Activated CD8-positive, alpha-beta T cell treated with anti-CD3 and anti-CD28 coated beads for 36 hours (primary cell): Measurements from ENCODE around the gene PRR5. TPM values are rescaled to one million over a fixed set of nuclear protein-coding genes. Genes with fewer than 3 reads are reported as not detected.
"Not testable (repeated sequence)": the region's sequence is repeated elsewhere in the genome, so short reads cannot be mapped to it uniquely, and the experiment has no call there.

Experiments
- ATAC-seq: fragments of 200-7000 bp; cut with Tn5 transposase; one replicate; pipeline ENCODE4 v1.10.0; 2021; ENCODE audit warnings: mild to moderate bottlenecking, moderate library complexity
- CTCF ChIA-PET: fragments of 350-600 bp; sonication (Branson Sonifier 250); formaldehyde crosslinking; loops from one replicate; lab custom pipeline; 2021; ENCODE audit warnings: antibody characterized with exemption; lab: Charles Lee
- POLR2A ChIA-PET: fragments of 350-600 bp; sonication (Branson Sonifier 250); formaldehyde crosslinking; loops from one replicate; lab custom pipeline; 2021; ENCODE audit warnings: antibody characterized with exemption; lab: Charles Lee
- DNase-seq: peaks from one replicate; pipeline ENCODE4 v3.0.0-alpha.2; 2020
- H3K27ac Mint-ChIP-seq: one replicate; pipeline ENCODE4 v1.8.0; 2021; ENCODE audit warnings: mild to moderate bottlenecking, mixed read lengths
- H3K27me3 Mint-ChIP-seq: one replicate; pipeline ENCODE4 v1.8.0; 2021; ENCODE audit warnings: mixed read lengths
- H3K36me3 Mint-ChIP-seq: one replicate; pipeline ENCODE4 v1.8.0; 2021; ENCODE audit warnings: low read depth, mixed read lengths
- H3K4me1 Mint-ChIP-seq: one replicate; pipeline ENCODE4 v1.8.0; 2021; ENCODE audit warnings: low read depth, mixed read lengths
- H3K4me3 Mint-ChIP-seq: one replicate; pipeline ENCODE4 v1.8.0; 2021; ENCODE audit warnings: mild to moderate bottlenecking, moderate library complexity, mixed read lengths
- H3K9me3 Mint-ChIP-seq: one replicate; pipeline ENCODE4 v1.8.0; 2021; ENCODE audit warnings: mixed read lengths
- CTCF ChIP-seq: fragments of 200-600 bp; IDR thresholded peaks from one replicate; pipeline ENCODE4 v1.8.0; 2022; ENCODE audit warnings: antibody characterized with exemption, mild to moderate bottlenecking
- intact Hi-C: fragments of 100-400 bp; cut with micrococcal nuclease; formaldehyde crosslinking; loops from one replicate; pipeline ENCODE4 v1.10.0; 2022
- total RNA-seq, 2 experiments: library from RNA; stranded (reverse); gene quantifications; one replicate each; pipeline ENCODE4 v1.2.3, GENCODE V29; 2021

The PRR5 gene, protein sequence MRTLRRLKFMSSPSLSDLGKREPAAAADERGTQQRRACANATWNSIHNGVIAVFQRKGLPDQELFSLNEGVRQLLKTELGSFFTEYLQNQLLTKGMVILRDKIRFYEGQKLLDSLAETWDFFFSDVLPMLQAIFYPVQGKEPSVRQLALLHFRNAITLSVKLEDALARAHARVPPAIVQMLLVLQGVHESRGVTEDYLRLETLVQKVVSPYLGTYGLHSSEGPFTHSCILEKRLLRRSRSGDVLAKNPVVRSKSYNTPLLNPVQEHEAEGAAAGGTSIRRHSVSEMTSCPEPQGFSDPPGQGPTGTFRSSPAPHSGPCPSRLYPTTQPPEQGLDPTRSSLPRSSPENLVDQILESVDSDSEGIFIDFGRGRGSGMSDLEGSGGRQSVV
- total RNA-seq = 10 to 100 TPM; 26.8 to 27.3 TPM

- Mint-ChIP-seq H3K27me3 (no peaks in the 10 kb centered on the region), H3K27ac (peak within 1 kb of the TSS; percentile 86)
- intact Hi-C loops = no loop called here
These were observed at the start of gene PRR5 for GRCh38 chr22:44701824-44702478. Gene PRR5, plus strand, starts transcription at chr22:44702204. Its CDS starts 271 bp downstream, at chr22:44702475.

GRCh38 chr22:44652866-44653265, 49.1 kb upstream of the PRR5 start:
- CTCF ChIA-PET, intact Hi-C loops: not testable (repeated sequence)

More at GRCh38 chr22:44701824-44702478, at the start of gene PRR5:
- Mint-ChIP-seq H3K4me3 (peak within 1 kb of the TSS; percentile 74), H3K9me3 (no peaks in the 10 kb centered on the region), H3K4me1 (peaks cover 41% of the 10 kb centered on the region), H3K36me3 (peaks cover 3% of the 10 kb centered on the region)
- ATAC-seq = peak; percentile 92
- POLR2A ChIA-PET = no interaction called here
- CTCF ChIA-PET = interaction anchor here (1.6 to 3.7 kb wide), 2 partner anchors 18 to 33 kb away, joined by 7 to 17 read pairs; no protein-coding TSS in a partner anchor
- peak; percentile 91 for DNase-seq
- no peak for TF ChIP-seq CTCF

GRCh38 chr22:44658311-44658953, 43.6 kb upstream of the PRR5 start:
- no peak overlapping the region for H3K27ac Mint-ChIP-seq
- no peak overlapping the region for H3K4me3 Mint-ChIP-seq
- ChIA-PET POLR2A (interaction anchor here (0.6 kb wide), 2 partner anchors 147 to 634 kb away, joined by 3 to 4 read pairs; partner anchors contain the start of gene PARVB), CTCF (interaction anchor here (0.7 to 1.6 kb wide), 2 partner anchors 10 to 26 kb away, joined by 3 to 5 read pairs; no protein-coding TSS in a partner anchor)
- no peaks in the 10 kb centered on the region for H3K27me3 Mint-ChIP-seq
- no peaks in the 10 kb centered on the region for H3K9me3 Mint-ChIP-seq
- no peak for ATAC-seq
- H3K4me1 Mint-ChIP-seq = peaks cover 16% of the 10 kb centered on the region
- DNase-seq = no peak
- no peak for TF ChIP-seq CTCF
- intact Hi-C loops = no loop called here
- no peaks in the 10 kb centered on the region for H3K36me3 Mint-ChIP-seq

More at GRCh38 chr22:44652866-44653265, 49.1 kb upstream of the PRR5 start:
- H3K9me3 Mint-ChIP-seq, DNase-seq, POLR2A ChIA-PET, ATAC-seq, H3K27ac Mint-ChIP-seq, H3K36me3 Mint-ChIP-seq, H3K4me1 Mint-ChIP-seq, H3K27me3 Mint-ChIP-seq, H3K4me3 Mint-ChIP-seq: not testable (repeated sequence)

GRCh38 chr22:44659140-44659539, 42.9 kb upstream of the PRR5 start:
- TF ChIP-seq CTCF = no peak
- POLR2A ChIA-PET = no interaction called here
- Mint-ChIP-seq H3K27ac (no peak overlapping the region), H3K27me3 (no peaks in the 10 kb centered on the region), H3K36me3 (no peaks in the 10 kb centered on the region), H3K4me1 (peaks cover 22% of the 10 kb centered on the region), H3K4me3 (no peak overlapping the region), H3K9me3 (no peaks in the 10 kb centered on the region)
- CTCF ChIA-PET = interaction anchor here (1.6 kb wide), 1 partner anchor 26 kb away, joined by 5 read pairs; no protein-coding TSS in a partner anchor
- DNase-seq (no peak), ATAC-seq (no peak)
- intact Hi-C loops = no loop called here

DNA sequence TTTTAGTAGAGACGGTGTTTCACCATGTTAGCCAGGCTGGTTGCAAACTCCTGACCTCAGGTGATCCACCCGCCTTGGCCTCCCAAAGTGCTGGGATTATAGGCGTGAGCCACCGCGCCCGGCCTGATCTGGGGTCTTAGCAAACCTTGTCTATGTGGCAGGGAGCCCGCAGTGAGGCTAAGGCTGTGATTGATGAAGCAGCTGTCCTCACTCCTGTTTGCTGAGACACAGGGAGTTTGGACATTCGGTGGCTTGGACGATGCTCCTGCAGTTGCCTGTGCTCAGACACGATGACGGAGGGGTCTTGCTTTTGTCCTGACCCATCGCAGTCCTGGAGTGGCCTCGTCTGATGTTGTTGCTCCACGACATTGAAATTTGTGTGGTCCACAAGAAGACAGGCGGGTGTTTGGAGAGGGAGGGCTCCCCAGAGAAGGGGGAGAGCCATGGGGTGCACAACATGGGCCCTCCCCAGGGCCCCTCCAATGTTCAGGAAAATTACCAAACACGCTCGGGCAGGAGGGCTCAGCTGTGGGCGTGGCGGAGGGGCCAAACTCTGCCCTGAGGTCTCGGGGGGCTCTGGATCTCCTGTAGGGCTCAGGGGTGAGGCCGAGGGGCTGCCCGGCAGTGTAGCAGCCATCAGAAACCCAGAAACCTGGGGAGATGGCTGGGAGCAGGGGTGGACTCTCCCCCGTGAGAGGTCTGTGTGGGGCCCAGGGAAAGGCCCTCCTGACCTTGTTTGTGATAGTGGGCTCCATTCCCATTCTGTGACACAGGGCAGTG, 41.8 kb upstream of the PRR5 start:
- Mint-ChIP-seq H3K27ac (no peak overlapping the region), H3K36me3 (no peaks in the 10 kb centered on the region), H3K4me1 (peaks cover 32% of the 10 kb centered on the region), H3K4me3 (no peak overlapping the region), H3K9me3 (no peaks in the 10 kb centered on the region), H3K27me3 (no peaks in the 10 kb centered on the region)
- TF ChIP-seq CTCF = no peak
- ChIA-PET POLR2A (no interaction called here), CTCF (interaction anchor here (1.6 kb wide), 1 partner anchor 24 kb away, joined by 5 read pairs; no protein-coding TSS in a partner anchor)
- intact Hi-C loops = no loop called here
- DNase-seq = no peak
- no peak for ATAC-seq
